ENCODE results near the gene GVQW3.

GVQW3 gene

DNA sequence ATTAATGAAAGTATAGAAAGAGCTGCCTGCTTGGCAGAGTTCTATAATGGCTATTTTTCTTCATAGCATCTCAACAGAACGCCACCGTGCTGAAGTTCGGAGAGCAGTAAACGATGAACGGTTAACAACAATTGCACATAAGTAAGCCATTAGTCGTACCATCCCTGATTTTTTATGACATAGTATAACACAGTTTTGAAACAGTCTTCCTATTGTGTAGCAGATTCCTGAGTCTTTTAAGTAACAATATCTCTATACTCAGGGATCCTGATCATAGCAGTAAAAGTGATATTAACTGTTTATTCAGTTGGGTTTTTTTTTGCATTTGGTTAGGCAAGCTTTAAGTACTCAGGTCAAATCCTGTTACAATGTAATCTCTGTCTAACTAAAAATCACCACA, 72.1 kb downstream of the GVQW3 start:
- no peak for DNase-seq

- no peak for DNase-seq
Measured at GRCh38 chr11:76455331-76455730, 74.2 kb downstream of the GVQW3 start.

- DNase-seq: no peak
Measured at GRCh38 chr11:76455931-76456330, 74.8 kb downstream of the GVQW3 start.

GRCh38 chr11:76456571-76456970, 75.4 kb downstream of the GVQW3 start:
- no peak for DNase-seq

Data from activated CD4-positive, alpha-beta T cell treated with anti-CD3 and anti-CD28 coated beads, Interleukin-2, amount 50 U/mL, for 16 hours (primary cell).